NCI-H2171 (cell line): ENCODE results near the gene CEP95.
"Not testable (repeated sequence)": the region's sequence is repeated elsewhere in the genome, so short reads cannot be mapped to it uniquely, and the experiment has no call there.

ENCODE experiments used
- DNase-seq: peaks from one replicate; lab custom pipeline; 2025; lab: John Stamatoyannopoulos, UW

Gene CEP95, protein sequence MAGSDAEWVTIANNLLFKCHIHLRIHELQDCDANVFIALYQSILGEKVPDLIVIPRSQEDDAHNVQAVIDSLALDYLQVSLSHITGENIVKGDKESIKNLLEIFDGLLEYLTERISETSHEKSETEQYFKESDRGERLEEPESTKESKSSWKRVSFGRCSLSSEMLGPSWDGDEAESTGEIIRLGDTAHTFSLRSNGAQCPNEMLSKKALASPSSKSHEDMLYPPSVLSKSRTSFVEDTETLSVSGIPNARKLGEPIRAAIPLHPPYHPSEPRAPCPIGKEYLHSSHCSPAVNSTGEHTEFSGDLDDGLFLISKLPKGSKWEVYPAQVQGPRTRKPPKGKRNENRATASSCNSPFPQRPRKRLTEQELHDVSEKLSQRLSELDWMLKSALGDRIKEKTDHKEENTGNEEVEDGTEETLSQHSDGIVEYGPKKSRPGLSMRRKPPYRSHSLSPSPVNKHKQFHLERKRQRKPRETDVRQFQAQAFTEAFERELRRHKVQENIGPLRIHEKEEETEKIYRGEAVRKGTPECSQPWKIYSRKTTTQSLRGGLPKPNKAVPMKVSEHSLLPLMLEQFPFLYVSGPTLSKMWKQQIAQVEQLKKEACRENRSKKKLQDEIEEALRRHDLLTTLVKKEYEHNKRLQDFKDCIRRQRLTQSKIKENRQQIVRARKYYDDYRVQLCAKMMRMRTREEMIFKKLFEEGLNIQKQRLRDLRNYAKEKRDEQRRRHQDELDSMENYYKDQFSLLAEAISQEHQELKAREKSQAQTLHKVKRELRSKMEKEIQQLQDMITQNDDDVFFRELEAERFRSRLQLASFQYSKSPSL

DNA sequence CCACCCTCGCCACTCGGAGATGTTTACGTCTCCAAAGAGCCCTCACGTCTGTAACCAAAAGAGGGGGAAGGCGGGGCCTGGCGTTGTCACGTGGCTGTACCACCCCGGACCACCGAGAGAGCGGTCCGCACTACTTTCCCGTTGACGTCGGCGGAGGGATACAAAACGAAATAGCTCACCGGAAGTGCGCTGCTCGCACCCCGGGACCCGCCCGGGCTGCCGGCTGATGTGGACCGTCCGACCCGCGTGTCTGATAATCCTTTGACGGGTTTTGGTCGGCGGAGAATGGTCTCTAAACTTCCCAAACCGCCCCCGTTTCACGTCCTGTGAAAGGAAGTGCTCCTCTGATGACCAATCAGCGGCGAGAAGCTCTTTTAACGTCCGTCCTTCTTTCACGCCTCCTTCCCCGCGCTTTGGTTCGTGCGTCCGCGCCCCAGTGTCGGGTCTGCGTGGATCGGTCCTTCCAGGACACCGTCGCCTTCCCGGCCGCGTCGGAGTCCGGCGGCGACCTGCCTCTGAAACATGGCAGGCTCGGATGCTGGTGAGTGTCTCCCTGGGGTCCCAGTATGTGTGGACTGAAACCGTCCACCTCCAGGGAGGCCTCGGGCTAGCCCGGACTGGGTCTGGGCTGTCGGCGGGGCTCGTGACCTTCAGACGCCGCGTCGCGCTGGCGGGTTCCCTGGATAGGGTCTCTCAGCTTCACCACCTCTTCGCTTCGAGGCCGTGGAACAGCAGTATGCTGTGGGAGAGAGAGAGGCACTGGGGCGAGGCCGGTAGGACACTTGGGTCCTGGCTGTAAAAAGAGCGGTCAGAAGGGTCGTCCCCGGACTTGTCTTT lies at the start of gene CEP95:
Gene CEP95 (plus strand): TSS at position 402 of the 837 bp plus-strand sequence. CDS start 121 bp downstream, at position 523.
- DNase-seq, result peak; percentile 98

DNA sequence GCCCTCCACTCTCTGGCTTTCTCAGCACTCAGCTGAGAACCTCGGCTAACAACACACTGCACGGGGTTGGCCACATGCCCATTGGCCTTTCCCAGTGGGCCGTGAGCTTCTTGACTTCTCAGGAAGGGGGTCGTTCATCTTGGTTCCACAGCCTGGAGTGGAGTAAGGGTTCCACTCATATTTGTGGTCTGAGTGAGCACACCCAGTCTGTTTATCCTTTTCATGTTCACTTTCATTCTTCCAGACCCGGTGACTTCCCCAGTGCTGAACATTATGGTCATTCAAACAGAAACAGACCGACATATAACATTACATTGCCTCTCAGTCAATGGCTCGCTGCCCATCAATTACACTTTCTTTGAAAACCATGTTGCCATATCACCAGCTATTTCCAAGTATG lies 49.6 kb upstream of the CEP95 start:
- DNase-seq, result no peak

DNA sequence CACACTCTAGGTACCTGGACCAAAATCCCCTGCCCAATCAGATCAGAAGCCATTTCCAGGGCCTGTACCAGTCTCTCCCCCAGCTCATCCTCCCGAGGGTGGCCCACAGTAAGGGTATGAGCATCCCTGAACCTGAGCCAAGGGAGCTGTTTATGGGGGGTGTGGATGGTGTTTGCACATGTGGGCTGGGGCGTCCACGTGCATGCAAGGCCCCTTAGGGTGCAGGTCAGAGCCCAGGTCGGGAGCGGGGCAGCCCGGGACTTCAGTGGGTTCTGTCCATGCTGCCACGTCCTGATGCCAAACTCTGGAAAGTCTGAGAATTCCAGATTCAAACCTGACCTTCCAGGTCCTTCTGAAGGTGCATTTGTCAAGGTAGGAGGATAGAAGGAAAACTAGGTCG lies 48.0 kb upstream of the CEP95 start:
- no peak for DNase-seq

DNA sequence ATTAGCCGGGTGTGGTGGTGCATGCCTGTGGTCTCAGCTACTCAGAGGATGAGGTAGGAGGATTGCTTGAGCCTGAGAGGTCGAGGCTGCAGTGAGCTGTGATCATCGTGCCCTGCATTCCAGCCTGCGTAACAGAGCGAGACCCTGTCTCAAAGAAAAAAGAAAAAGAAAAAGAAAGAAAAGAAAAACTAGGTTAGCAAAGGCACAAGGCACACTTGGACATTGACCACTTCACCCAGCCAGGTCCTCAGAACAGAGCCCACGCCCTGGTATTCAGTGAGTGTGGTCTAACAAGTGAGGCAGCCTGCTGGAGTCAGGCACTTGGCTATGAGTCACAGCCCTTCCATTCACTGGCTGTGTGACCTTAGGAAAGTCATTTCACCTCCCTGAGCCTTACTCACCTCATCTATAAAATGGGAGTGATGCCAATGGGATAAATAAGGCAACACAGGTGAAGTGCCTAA lies 47.5 kb upstream of the CEP95 start:
- no peak for DNase-seq

DNA sequence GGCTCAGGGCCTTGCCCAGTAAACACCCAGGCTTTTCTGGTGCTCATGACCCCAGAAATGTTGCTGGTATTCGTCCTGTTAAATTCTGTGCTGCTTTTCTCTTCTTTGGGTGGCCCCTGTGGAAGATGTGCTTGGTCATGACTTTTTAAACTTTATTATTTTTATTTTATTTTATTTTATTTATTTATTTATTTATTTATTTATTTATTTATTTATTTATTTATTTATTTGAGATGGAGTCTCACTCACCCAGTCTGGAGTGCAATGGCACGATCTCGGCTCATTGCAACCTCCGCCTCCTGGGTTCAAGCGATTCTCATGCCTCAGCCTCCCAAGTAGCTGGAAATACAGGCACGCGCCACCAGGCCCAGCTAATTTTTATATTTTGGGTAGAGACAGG lies 47.0 kb upstream of the CEP95 start:
- not testable (repeated sequence) for DNase-seq

DNA sequence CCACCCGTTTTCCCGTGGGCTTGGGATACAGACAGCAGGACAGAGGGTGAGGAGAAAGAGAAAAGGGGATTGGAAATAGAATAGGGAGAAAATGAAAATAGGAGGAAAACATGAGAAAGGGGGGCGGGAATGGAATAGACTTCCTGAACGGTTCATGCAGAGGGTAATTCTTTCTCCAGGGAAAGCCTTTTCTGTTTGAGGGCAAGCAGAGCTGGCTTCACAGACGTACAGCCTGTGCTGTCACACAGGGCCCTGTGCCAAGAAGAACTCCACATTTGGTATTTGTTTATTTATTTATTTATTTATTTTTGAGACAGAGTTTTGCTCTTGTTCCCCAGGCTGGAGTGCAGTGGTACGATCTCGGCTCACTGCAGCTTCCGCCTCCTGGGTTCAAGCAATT lies 45.8 kb upstream of the CEP95 start:
- DNase-seq, result no peak

DNA sequence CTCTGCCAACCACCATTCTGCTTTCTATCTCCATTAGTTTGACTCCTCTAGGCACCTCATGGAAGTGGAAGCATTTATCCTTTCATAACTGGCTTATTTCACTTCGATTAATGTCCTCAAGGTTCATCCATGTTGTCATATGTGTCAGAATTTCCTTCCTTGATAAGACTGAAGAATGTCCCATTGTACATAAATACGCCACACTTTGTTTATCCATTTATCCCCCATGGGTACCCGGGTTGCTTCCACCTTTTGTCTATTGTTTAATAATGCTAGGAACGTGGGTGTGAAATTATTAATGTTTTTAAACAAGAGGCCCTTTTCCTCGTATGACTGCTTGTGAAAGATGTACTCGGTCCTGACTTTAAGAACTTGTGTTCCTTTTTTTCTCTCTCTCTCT lies 45.0 kb upstream of the CEP95 start:
- DNase-seq, result no peak

DNA sequence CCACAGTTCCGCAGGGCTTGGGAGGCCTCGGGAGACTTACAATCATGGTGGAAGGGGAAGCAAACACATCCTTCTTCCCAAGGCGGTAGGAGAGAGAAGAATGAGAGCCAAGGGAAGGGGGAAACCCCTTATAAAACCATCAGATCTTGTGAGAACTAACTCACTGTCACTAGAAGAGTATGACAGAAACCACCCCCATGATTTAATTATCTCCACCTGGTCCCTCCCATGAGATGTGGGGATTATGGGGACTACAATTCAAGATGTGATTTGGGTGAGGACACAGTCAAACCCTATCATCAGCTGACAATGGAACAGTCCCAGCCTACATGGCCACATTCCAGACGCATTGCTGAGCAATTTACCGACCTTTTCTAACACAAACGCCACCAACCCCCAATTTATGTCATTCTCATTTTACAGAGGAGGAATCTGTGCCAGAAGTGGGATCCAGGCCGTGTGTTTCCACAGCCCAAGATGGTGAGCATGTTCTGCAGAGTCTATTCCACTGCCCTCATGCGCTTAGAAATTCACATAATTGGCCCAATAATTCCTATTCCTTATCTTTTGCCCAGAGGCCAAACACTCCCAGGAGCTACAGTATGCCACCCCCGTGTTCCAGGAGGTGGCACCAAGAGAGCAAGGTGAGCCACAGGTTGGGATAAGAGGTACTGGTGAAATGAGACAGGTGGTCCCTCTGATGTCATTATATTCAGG lies 40.6 kb upstream of the CEP95 start:
- no peak for DNase-seq

DNA sequence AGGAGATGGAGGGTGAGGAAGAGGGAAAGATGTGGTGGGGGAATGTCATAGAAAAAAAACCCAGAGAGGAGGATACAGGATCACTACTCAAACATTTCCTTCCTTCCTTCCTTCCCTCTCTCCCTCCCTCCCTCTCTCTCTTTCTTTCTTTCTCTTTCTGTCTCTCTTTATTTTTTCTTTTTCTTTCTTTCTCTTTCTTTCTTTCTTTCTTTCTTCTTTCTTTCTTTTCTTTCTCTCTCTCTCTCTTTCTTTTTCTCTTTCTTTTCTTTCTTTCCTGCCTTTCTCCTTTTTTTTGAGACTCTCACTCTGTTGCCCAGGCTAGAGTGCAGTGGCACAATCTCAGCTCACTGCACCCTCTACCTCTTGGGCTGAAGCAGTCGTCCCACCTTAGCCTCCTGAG lies 39.9 kb upstream of the CEP95 start:
- DNase-seq, result not testable (repeated sequence)

DNA sequence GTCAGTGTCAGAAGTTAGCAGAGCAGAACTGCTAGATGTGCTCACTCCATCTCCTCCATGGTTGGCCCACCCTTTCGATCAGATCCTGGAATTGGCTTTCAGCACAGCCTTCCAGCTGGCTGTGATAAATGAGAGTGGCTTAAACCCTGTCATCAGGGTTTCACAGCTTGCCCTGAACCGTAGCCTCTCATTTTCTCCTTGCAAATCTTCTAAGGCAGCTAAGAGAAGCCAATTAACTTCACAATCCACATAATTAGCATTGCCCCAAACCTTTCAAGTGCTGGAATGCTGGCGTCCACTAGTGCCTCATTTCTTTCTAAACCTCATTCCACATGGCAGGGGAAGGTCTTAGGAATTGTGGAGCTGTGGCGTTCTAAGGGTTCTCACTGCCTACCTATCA lies 36.2 kb upstream of the CEP95 start:
- no peak for DNase-seq

DNA sequence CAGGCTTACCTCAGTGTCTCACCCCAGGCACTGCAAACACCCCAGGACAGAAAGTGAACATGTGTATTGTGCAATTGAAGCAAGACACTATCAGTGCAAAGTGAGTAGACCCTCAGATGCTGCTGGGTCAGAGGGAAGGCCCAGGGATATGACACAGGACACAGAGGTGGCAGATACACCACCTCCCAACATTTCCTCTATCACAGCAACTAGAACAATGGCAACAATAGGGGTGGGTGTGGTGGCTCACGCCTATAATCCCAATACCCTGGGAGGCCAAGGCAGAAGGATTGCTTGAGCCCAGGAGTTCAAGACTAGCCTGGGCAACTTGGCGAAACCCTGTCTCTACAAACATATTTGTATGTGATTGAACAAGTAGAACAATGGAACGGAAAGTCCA lies 35.3 kb upstream of the CEP95 start:
- DNase-seq, result no peak

DNA sequence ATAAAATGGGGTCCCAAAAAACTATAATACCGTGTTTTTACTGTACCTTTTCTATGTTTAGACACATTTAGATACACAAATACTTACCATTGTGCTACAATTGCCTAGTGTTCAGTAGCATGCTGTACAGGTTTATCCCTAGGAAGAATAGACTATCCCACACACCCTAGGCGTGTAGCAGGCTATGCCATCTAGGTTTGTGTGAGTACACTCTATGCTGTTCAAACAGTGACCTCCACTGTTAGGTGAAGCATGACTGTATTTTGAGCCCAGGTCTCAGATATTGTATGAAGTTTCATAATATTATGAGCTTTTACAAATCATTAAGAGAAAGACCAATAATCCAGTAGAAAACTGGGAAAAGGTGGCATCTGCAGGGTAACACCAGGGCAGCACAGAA lies 34.2 kb upstream of the CEP95 start:
- DNase-seq, result no peak

DNA sequence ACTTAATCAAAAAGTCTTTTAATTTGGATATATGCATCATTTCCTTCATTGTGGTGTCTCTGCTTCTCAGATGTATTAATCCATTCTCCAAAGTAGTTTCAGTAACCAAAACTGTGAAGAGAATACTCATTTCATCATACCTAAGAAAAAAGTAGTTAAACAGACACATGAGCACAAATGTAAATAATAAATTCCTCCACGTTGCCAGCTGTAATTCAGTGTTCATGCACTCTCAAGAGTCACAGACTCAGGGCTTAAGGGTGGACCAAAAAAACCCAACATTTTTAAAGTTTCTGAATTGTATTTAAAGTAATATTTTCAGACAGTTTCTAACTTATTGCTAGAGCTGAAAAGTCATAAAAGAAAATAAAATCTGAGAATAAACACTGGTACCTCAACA lies 28.9 kb upstream of the CEP95 start:
- no peak for DNase-seq

DNA sequence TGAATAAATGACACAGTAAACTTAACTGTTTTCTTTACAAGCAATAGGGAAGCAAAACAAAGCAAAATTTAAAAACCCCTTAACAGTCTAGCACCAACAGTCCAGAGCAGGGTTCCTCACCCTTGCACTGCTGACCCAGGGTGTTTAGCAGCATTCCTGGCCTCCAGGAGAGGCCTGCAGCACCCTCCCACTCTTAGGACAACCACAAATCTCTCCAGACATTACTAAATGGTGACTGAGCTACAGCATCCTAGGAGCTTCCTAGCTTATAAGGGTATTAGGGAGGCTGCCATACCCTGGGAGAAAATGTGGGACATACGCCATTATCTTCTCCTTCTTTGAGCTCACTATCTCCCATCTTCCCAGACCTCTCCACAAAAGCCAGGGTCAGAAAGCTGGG lies 25.8 kb upstream of the CEP95 start:
- DNase-seq, result no peak

DNA sequence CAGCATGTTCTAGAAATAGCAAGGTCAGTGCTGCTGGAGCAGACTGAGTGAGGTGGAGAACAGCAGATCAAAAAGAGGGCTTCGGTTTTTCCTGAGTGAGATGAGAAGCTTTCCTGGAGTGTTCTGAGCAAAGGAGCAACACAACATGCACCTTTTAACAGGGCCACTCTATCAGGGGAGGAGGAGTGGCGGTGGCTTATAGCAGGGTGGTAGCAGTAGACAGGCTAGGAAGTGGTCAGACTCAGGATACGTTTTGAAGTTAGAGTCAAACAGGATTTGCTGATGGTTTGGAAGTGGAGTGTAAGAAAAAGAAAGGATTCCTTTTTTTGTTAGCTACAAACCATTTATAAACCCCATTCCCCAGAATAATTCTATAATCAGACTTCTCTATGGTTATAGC lies 22.4 kb upstream of the CEP95 start:
- DNase-seq, result no peak

DNA sequence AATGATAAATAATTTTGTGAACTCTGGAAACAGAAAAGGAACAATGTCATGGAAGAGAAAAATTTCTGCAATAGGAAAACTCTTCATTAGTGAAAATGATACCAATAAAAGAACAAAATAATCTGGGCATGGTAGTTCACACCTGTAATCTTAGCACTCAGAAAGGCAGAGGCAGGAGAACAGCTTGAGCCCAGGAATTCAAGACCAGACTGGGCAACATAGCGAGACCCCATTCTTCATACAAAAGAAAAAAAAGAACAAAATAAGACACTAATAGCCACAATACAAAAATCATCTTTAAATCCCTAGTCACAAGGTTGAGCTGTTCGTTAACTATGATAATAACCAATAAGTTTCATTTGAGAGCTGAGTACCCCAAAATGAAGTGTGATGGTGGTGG lies 18.5 kb upstream of the CEP95 start:
- DNase-seq, result no peak

DNA sequence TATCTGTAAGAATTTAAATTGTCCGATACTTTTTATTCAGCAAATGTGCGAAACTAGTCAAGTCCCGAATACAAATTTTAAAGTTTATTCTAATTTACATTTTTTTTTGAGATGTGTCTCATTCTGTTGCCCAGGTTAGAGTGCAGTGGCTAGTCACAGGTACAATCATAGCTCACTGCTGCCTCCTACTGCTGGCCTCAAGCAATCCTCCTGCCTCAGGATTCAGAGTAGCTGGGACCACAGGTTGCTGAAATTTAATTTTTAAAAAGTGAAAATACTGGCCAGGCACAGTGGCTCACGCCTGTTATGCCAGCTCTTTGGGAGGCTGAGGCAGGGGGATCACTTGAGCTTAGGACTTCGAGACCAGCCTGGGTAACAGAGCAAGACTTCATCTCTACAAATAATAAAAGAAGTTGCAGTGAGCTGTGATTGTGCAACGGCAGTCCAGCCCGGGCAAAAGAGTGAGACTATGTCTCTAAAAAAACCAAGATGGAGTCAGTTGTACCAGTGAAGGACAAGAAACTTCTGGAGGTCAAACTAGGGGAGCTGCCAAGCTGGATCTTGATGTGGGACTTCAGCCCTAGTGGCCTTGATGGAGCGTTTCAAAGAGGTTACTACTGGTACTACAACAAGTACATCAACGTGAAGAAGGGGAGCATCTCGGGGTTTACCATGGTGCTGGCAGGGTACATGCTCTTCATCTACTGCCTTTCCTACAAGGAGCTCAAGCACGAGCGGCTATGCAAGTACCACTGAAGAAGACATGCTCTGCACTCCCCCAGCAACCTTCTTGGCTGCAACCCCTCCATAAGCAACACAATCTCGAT lies 15.5 kb upstream of the CEP95 start:
- DNase-seq, result no peak

DNA sequence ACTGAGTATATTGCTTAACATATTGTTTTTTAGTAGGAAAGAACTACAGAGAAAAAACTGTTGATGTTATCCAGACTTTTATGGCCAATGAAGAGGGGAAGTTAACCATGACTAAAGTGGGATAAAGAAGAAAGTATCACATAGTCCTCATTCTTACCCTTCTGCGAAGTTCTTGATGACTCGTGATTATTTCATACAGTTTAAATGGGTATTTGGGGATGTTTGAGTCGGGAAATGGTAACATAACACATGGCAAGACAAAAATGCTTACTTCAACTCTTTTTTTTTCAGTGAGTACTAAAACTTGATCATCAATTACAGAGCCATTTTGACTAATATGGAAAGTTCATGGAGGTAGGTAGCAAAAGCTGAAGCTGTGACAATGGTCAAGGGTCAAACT lies 14.8 kb upstream of the CEP95 start:
- DNase-seq, result no peak

DNA sequence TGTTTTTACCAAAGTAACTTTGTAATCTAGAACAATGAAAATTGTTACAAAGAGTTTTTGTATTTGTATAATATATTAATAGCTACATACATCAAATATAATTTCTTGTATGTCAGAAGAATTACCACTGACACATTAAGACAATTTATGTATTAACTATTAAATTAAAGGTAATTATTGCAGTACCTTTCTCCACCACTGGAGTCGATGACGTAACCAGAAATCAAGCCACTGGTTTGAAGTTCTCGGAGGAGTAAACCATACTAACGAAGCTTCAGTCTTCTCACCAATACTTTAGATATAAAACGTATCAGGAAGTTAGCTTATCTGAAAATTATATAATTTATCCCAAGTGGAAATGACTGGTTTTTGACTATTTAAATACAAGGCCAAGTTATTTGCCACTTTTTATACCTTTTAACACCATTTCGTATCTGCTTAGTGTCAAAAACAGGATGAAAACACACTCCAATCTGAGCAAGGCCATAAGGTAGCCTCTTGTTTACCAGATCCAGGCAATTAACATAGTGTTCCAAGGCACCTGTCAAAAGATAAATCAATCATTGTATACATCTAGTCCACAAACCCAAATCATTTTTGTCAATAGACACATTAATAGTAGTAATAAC lies 14.2 kb upstream of the CEP95 start:
- no peak for DNase-seq

DNA sequence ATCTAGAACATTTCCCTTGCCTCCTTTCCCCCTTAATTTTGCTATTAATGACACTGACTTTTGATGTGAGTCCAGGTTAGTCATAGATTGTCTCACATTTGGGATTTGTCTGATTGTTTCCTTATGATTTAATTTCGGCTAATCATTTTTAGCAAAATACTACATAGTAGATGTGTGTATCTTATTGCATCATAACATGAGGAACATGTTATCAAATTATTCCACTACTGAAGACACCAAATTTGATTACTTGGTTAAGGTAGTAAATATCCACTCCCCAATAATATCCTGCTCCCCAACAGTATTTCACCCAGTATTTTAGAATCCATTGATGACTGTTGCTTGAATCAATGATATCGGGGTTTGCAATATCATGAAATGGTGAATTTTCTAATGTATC lies 12.7 kb upstream of the CEP95 start:
- no peak for DNase-seq
